Hepatocyte (in vitro differentiated cells): ENCODE results near the gene KIF15. TPM values are rescaled to one million over a fixed set of nuclear protein-coding genes. Genes with fewer than 3 reads are reported as not detected.

Source experiments
- DNase-seq: peaks from one replicate; pipeline ENCODE4 v3.0.0-alpha.2; 2016; ENCODE audit warnings: low spot score
- H2AFZ ChIP-seq: fragments of 200-600 bp; sonication (generic); 2 replicates; pipeline ENCODE4 v1.6.0; 2016; ENCODE audit warnings: antibody characterized with exemption, mild to moderate bottlenecking
- H3K27ac ChIP-seq: fragments of 200-600 bp; sonication (generic); 2 replicates; pipeline ENCODE4 v1.5.1; 2016; ENCODE audit warnings: mild to moderate bottlenecking
- H3K27me3 ChIP-seq: fragments of 200-600 bp; sonication (generic); 2 replicates; pipeline ENCODE4 v1.6.1; 2016
- H3K36me3 ChIP-seq: fragments of 200-600 bp; sonication (generic); replicated peaks from 2 replicates; pipeline ENCODE4 v1.5.1; 2016; ENCODE audit warnings: low read depth; ENCODE audit not compliant: insufficient read depth
- H3K4me1 ChIP-seq: fragments of 200-600 bp; sonication (generic); 2 replicates; pipeline ENCODE4 v1.5.1; 2016; ENCODE audit warnings: mild to moderate bottlenecking, moderate library complexity; ENCODE audit not compliant: insufficient read depth
- H3K4me2 ChIP-seq: fragments of 200-600 bp; sonication (generic); 2 replicates; pipeline ENCODE4 v1.6.0; 2016
- H3K4me3 ChIP-seq: fragments of 200-600 bp; sonication (generic); 2 replicates; pipeline ENCODE4 v1.5.1; 2016; ENCODE audit warnings: mild to moderate bottlenecking
- H3K79me2 ChIP-seq: fragments of 200-600 bp; sonication (generic); 2 replicates; pipeline ENCODE4 v1.6.0; 2017; ENCODE audit warnings: mild to moderate bottlenecking
- H3K9me2 ChIP-seq: fragments of 200-600 bp; sonication (generic); replicated peaks from 2 replicates; pipeline ENCODE4 v1.6.0; 2017; ENCODE audit warnings: mild to moderate bottlenecking; ENCODE audit not compliant: insufficient read depth
- H3K9me3 ChIP-seq: fragments of 200-600 bp; sonication (generic); 2 replicates; pipeline ENCODE4 v1.5.1; 2016; ENCODE audit warnings: low read depth, mild to moderate bottlenecking
- H4K20me1 ChIP-seq: fragments of 200-600 bp; sonication (generic); 2 replicates; pipeline ENCODE4 v1.6.0; 2016; ENCODE audit warnings: mild to moderate bottlenecking; ENCODE audit not compliant: insufficient read depth, poor library complexity, severe bottlenecking
- CTCF ChIP-seq: fragments of 200-600 bp; sonication (generic); IDR thresholded peaks from 2 replicates; pipeline ENCODE4 v1.5.1; 2016; ENCODE audit warnings: antibody characterized with exemption, mild to moderate bottlenecking; ENCODE audit not compliant: poor library complexity
- EZH2 ChIP-seq: fragments of 200-600 bp; sonication (generic); IDR thresholded peaks from 2 replicates; pipeline ENCODE4 v1.6.1; 2016; ENCODE audit warnings: antibody characterized with exemption, mild to moderate bottlenecking, borderline replicate concordance
- EZH2phosphoT487 ChIP-seq: fragments of 200-600 bp; sonication (generic); IDR thresholded peaks from one replicate; pipeline ENCODE4 v1.6.1; 2018; ENCODE audit warnings: antibody characterized with exemption, mild to moderate bottlenecking, low read depth, moderate library complexity; ENCODE audit not compliant: unreplicated experiment, severe bottlenecking
- WGBS: methylation state at CpG from one replicate; pipeline ENCODE4 v1.1.6; 2016; ENCODE audit warnings: low lambda C conversion rate; ENCODE audit errors: missing lambda C conversion rate; 5-methylcytosine and 5-hydroxymethylcytosine counted together
- polyA plus RNA-seq: library from polyadenylated mRNA; unstranded; fragments of >200 nt; fragmentation: Nextera tagmentation; extraction: Ambion mirVana; gene quantifications from 2 replicates; pipeline ENCODE4 v1.2.1, GENCODE V29; 2016
- total RNA-seq: library from RNA; depleted of rRNA; stranded (reverse); fragments of >200 nt; gene quantifications from 2 replicates; pipeline ENCODE4 v1.2.3, GENCODE V29; 2014

Gene KIF15
- total and polyA plus RNA-seq, 2 experiments from 2014 or later = 2.6 to 4.1 TPM

- 89% methylated on average over 3 of the region's 3 CpGs for whole genome bisulfite sequencing
- no peaks in the 10 kb centered on the region for H4K20me1 ChIP-seq
- H3K4me3 ChIP-seq = no peak overlapping the region
- H3K4me1 ChIP-seq = no peaks in the 10 kb centered on the region
- DNase-seq = no peak
- no peaks in the 10 kb centered on the region for H3K9me2 ChIP-seq
- TF ChIP-seq EZH2 (no peak), EZH2phosphoT487 (no peak), CTCF (no peak)
- no peak overlapping the region for H3K4me2 ChIP-seq
- no peaks in the 10 kb centered on the region for H3K27me3 ChIP-seq
- H2AFZ ChIP-seq = no peak overlapping the region
- H3K27ac ChIP-seq = no peak overlapping the region
- no peaks in the 10 kb centered on the region for H3K36me3 ChIP-seq
- peaks cover 46% of the 10 kb centered on the region for H3K9me3 ChIP-seq
- no peaks in the 10 kb centered on the region for H3K79me2 ChIP-seq
Measured at GRCh38 chr3:44734646-44735168, 26.9 kb upstream of the KIF15 start.

GRCh38 chr3:44761101-44761423, 532 bp upstream of the KIF15 start:
- DNase-seq = peak; percentile 7
- WGBS = 2% methylated on average over 15 of the region's 15 CpGs

GRCh38 chr3:44762170-44762677, 630 bp downstream of the KIF15 start:
- no peak for DNase-seq
- peaks cover 78% of the 10 kb centered on the region for H3K79me2 ChIP-seq

More at GRCh38 chr3:44761101-44761423, 532 bp upstream of the KIF15 start:
- Histone ChIP-seq H3K27me3 (no peaks in the 10 kb centered on the region), H3K4me1 (peaks cover 3% of the 10 kb centered on the region), H3K79me2 (peaks cover 72% of the 10 kb centered on the region), H3K4me2 (peak overlapping the region; percentile 95), H3K9me3 (peaks cover 8% of the 10 kb centered on the region), H3K4me3 (peak overlapping the region; percentile 94), H3K27ac (peak overlapping the region; percentile 91), H4K20me1 (no peaks in the 10 kb centered on the region), H3K36me3 (no peaks in the 10 kb centered on the region), H3K9me2 (no peaks in the 10 kb centered on the region), H2AFZ (peak overlapping the region; percentile 98)
- no peak for TF ChIP-seq EZH2
- no peak for TF ChIP-seq CTCF
- TF ChIP-seq EZH2phosphoT487 = no peak

More at GRCh38 chr3:44762170-44762677, 630 bp downstream of the KIF15 start:
- Histone ChIP-seq H4K20me1 (no peaks in the 10 kb centered on the region), H3K9me3 (peaks cover 8% of the 10 kb centered on the region), H3K9me2 (no peaks in the 10 kb centered on the region), H3K27me3 (no peaks in the 10 kb centered on the region), H3K4me2 (peak overlapping the region; percentile 91), H3K4me3 (peak overlapping the region; percentile 69), H3K36me3 (no peaks in the 10 kb centered on the region), H3K4me1 (peaks cover 3% of the 10 kb centered on the region), H2AFZ (peak overlapping the region; percentile 86), H3K27ac (no peak overlapping the region)
- WGBS = 2% methylated on average over 9 of the region's 9 CpGs
- TF ChIP-seq EZH2 (no peak), CTCF (no peak), EZH2phosphoT487 (no peak)
